Activated CD4-positive, alpha-beta T cell treated with anti-CD3 and anti-CD28 coated beads, Interleukin-2, amount 50 U/mL, for 24 hours (primary cell): Measurements from ENCODE around the gene CFAP100.

ENCODE experiments used
- DNase-seq, 2 donors: peaks; one replicate each; pipeline ENCODE4 v3.0.0-alpha.2; 2020; ENCODE audit warnings: low read depth in 1 of 2, low spot score in 1 of 2

The CFAP100 gene

DNA sequence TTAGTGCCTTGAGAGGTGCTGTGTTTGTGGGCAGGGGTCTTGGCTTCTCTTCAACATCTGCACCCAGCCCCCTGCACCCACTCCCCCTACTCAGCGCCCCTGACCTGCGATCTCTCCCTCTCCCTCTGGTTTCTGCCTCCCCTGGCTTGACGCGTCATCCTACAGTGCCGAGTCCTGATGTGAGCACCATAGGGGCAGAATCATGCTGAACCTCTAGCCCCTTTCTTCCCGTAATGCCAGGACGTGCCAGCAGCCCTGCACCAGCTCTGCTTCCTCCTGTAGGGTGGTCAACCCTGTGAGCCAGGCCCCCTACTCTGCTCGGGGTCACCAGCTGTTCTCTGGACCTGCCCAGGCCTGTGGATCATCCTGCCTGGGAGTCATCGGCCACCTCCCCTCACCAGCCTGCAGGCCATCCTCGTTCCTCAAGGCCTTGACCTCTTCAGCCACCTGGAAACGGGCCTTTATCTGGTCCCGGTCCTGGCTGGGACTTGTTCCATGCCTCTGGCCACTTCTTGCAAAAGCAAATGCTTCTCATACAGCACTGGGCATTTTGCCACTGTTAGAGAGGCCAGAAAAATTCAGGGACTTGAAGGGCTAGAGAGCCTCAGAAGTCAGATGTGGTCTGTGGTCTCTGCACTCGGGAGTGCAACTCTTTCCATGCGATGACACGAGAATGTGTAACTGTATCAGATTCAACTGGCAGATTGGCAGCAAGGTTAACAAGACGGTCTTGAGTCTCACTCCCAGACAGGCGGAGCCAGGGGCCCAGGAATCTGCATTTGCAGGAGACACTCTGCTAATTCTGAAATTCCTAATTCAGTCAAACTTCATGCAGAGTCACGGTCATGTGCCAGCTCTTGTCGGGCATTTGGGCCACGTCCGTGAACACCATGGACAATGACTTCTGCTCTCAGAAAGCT is 20.8 kb upstream of the CFAP100 start:
- DNase-seq = no peak

DNA sequence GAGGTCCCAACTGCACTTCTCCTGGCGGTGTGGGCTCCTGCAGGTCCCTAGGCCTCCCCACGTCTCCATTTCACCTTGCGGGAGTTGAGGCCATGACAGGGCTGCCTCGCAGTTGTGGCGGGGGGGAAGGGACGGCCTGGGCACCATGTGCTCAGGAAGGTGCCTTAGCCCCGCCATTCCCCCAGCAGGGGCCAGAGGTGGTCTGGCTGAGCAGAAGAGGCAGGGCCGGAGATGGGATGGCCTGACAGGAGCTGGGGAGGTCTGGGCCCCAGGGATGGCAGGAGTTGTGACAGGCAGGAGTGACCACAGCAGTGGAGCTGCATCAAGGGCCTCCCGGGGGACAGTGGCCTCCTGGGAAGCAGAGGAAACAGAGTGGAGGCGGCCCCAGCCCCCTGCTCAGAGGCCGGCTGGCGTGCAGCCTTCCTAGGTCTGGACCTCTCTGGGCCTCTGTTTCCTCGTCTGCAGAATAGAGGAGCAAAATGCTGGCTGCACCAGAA is 18.8 kb upstream of the CFAP100 start:
- no peak for DNase-seq

- DNase-seq = no peak
Measured at GRCh38 chr3:126376444-126376843, 18.3 kb upstream of the CFAP100 start.

DNA sequence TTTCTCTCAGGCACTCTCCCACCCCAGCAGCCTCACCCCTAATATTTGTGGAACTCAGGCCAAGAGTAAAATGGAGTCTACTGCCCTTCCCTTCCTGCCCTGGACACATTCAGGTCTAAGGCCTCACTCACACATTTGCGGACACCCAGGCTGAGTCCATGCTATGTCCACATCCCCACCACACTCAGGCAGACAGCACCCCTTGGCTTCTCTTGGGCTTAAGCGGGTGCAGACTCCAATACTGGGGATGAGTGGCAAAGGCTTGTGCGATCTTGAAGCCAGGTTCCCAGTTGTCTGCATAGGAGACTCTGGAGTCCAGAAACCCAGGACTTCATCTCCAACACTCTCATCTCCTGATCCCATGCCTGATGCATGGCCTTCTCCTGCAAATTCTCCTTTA is 17.5 kb upstream of the CFAP100 start:
- no peak for DNase-seq

GRCh38 chr3:126378341-126378751 is 16.4 kb upstream of the CFAP100 start:
- DNase-seq = no peak

- DNase-seq = no peak
Measured at GRCh38 chr3:126380011-126380768, 14.5 kb upstream of the CFAP100 start.

DNA sequence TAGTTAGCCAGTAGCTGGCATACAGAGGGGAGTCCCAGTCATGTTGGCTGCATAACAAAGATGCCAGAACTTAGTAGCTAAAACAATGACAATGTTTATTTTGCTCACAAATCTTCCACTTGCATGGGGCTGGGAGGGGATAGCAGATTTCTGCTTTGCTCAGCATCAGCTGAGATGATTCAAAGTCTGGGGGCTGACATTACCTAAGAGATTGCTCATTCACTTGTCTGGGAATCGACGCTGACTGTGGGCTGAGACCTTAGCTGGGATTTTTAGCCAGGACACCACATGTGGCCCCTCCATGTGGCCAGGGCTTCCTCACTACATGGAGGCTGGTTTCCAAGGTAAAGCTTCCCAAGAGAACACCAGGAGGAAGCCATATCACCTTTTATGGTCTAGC is 12.7 kb upstream of the CFAP100 start:
- no peak for DNase-seq

GRCh38 chr3:126389112-126389793 is 5.5 kb upstream of the CFAP100 start:
- DNase-seq = no peak

DNA sequence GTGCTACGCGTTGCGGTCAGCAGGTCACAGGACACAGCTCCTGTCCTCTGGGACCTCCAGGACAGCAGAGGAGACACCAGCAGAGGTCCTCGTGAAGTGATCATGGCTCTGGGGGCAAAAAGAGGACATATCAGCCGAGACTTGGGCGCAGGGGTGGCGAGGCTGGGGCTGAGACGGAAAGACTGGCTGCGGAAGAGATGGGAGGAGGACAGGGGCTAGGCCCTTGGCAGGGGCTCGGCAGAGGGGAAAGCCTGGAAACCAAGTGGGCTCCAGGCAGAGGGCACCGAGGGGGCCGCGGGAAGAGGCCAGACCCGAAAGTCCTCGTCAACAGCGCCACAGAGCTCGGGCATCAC is 4.9 kb upstream of the CFAP100 start:
- DNase-seq = no peak

DNA sequence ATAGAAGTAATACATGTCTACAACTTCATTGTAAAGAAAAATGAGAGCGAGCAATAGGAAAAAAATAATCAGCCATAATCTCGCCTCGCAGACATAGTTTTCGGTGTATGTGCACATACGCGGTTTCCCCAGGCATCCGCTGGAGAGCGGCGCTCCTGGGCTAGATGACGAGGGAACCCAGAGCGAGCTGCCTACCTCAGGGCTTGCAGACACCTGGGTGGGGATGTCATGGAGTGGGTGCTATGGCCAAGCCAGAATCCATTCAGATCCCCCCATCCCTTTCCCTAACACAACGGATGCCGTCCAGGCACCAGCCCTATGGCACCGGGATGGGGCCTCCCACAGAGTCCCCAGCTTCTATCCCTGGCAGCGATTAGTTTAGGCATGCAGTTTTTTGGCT is 4.5 kb upstream of the CFAP100 start:
- no peak for DNase-seq

- no peak for DNase-seq
Measured at GRCh38 chr3:126390751-126391150, 4.0 kb upstream of the CFAP100 start.

DNA sequence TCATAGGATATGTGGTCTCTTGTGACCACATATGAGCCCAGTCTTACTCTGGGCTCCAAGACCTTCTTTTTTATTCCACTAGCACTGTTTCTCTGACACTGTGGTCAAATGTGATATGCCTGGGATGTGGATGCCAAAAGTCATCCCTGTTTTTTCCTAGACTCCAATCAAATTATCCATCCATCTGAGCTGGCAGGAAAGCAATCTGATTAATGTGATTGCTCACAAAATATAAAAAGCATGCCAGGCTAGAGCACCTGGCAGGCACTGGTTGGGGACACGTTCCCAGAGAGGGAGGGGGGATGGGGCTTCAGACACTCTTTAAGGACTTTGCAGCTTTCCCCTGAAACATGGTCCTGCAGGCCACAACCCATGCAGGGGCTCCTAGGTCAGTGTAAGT is 3.1 kb upstream of the CFAP100 start:
- no peak for DNase-seq

DNA sequence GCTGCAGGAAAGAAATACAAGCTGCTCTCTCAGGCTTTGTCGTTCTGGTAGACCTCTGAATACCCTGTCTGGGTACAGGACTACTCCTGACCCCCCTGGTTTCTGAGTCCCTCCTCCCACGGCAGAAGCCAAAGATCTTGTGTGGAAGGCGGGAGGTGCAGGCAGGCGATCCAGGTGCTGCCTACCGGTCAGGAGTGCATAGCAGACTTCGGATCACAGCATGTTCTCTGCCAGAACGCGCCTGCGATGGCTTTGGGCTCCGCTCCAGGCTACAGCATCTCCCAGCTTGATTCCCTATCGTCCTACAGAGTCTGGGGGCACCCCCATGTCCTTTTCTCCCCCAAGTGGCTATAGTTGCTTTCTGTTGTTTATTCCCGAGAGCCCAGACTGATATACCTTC is 2.5 kb upstream of the CFAP100 start:
- no peak for DNase-seq

DNA sequence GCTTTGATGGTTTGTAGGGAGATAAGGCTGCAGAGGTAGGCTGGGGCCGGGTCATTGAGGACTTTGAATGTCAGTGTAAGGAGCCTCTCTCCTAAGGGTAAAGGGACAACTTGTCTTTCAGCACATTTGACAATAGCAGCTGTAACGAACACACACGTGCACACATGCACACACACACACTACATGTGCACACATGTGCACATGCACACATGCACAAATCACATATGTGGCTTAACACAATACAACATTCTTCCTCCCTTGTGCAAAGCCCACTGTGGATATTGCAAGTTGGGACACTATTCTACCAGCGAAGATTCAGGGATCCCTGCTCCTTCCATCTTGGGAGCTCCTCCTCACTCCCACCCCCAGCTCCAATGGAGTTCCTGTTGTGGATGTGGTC is 1.1 kb upstream of the CFAP100 start:
- DNase-seq = no peak

GRCh38 chr3:126394977-126395321 is 240 bp downstream of the CFAP100 start:
- DNase-seq = no peak

- no peak for DNase-seq
Measured at GRCh38 chr3:126395846-126396513, 1.3 kb downstream of the CFAP100 start.

GRCh38 chr3:126396536-126396935 is 1.8 kb downstream of the CFAP100 start:
- DNase-seq = no peak

DNA sequence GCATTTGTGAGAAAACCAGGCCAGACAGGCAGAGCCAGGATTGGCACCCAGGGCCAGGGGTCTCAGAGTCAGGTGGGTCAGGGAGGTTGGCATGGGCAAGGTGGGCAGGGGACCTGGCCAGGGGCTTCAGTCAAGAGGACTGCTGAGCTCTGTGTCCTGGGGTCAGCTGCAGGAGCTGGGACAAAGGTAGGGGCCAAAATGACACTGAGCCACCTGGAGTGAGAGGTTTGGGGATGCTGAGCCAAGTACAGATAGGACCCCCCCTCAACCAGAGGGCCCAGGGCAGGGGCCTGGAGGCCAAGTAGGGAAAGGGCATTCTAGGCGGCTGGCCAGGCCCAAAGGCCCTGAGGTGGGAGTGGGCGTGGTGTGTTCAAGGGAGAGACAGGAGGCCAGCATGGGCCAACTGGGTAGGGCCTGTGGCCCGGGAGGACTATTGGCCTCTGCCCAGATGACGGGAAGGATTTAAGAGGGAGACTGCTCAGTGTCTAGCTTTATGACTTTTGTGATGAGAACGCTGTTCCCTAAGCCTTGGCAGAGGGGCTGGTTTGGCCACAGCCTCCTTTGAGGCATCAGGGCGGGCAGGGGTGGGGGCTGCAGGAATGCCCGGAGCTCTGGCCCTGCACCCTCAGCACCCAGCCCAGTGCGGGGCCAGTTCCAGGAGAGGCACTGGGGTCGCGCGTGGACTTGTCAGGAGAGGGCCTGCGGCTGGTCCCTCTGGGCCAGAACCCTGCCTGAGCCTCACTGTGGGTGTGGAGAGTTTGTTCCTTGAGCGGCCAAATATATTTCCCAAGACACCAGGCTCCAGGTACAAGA is 3.1 kb downstream of the CFAP100 start:
- no peak for DNase-seq

DNA sequence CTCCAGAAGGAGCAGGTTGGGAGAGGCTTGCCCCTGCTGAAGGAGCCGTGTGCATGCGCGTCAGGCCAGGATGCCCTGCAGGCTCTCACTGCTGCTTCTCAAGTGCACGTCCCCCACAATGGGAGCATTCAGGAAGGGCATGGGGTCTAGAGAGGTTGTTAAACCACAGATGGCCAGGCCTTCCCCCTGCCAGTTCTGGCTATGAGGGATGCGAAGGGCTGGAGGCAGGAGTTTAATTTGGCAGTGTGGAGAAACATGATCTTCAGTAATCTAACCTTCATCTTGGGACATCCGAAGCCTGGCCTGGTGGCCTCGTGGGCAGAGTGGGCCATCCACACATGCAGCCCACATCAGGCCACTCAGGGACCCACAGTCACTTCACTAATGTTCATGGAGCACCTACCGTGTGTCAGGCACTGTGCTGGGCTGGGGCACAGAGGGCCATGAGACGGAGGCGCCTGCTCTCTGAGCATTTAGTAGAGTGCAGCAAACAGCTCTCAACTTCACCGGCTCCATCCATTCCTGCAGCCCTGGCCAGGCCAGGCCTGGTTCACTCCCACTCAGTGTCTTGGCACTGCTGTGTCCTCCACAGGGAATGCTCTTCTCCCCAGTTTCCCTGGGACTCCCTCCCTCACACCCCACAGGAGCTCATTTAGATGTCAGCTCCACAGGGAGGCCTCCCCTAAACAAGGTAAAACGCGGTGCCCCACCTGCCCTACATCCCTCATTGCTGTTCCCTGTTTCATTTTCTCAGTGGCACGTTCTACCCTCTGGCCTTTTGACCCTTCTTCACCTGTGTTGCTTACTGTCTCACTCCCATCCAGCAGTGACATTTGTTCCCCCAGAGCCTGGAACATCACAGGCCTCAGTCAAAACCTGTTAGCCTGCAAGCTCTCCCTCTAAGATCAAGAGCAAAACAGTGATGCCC is 4.0 kb downstream of the CFAP100 start:
- no peak for DNase-seq
